GM19438 (cell line): ENCODE data around the gene RBM12.
"Not testable (repeated sequence)": the region's sequence is repeated elsewhere in the genome, so short reads cannot be mapped to it uniquely, and the experiment has no call there.

Experiments
- ATAC-seq: cut with Tn5 transposase; IDR thresholded peaks from one replicate; pipeline ENCODE4 v1.9.1; 2021; ENCODE audit warnings: low read depth; ENCODE audit not compliant: unreplicated experiment

Gene RBM12

GRCh38 chr20:35664466-35665206 is at the start of gene RBM12, which contains the start of gene CPNE1:
Gene RBM12, minus strand, starts transcription at chr20:35664900. Its CDS starts 9,578 bp downstream, at chr20:35655322.
Gene CPNE1, minus strand, starts transcription at chr20:35664900. Its CDS starts 31,977 bp downstream, at chr20:35632923.
- ATAC-seq = peak; percentile 62

DNA sequence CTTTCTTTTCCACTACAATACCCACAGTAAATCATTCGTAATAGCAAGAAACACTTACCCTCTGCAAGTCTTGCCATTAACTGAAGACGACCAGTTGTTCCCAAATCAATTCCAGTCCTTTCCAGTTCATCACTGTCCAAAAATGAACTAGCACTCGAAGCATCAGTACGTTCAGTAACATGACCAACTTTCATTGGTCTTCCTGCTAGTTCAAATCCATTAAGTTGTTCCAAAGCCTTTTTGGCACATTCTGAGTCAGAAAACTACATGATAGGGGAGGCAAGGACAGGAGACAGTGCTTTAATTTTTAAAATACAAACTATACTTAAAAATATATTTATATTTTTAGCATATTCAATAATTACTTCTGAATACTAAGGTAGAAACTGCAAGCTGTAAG is 49.4 kb upstream of the RBM12 start:
- no peak for ATAC-seq

DNA sequence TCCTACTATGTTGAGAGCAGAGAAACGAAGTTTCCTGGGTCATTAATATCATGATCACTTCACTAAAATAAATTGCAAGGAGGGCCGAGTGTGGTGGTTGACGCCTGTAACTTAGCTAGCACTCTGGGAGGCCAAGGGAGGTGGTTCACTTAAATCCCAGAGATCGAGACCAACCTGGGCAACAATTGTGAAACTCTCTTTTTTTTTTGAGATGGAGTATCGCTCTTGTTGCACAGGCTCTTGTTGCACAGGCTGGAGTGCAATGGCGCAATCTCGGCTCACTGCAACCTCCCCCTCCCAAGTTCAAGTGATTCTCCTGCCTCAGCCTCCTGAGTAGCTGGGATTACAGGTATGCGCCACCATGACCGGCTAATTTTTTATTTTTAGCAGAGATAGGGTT is 48.4 kb upstream of the RBM12 start:
- ATAC-seq = not testable (repeated sequence)

GRCh38 chr20:35711588-35712209 is 47.0 kb upstream of the RBM12 start:
- no peak for ATAC-seq

DNA sequence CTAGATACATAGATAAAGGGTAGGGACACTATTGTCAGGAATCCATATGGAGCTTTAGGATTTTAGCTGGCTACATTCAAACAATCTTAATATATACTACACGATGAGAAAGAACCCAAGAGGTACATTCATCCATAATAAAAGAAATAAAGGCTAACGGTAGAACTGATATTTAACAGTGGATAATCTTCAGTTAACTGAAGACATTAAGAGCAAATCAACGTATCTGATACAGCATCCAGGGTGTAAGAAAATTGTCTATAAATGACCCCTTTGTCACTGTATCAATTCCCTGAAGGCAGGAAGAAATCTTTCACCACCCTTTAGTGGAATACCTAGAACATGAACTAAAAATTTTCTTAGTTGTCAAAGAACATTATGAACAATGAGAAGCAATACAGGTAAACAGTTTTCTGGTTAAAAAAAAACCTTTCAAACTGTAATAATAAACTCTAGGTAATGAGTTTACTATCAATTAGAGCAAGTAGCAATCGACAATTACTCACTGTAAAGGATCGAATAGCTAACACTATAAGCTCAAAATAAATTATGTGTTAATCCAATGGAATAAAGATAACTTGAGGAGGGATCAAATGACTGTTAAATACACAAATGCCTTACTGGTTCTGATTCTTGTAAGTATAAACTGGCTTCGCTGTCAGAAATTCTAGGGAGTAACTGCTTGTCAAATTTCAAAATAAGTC is 46.3 kb upstream of the RBM12 start:
- ATAC-seq = no peak

GRCh38 chr20:35710039-35710438 is 45.3 kb upstream of the RBM12 start:
- no peak for ATAC-seq

DNA sequence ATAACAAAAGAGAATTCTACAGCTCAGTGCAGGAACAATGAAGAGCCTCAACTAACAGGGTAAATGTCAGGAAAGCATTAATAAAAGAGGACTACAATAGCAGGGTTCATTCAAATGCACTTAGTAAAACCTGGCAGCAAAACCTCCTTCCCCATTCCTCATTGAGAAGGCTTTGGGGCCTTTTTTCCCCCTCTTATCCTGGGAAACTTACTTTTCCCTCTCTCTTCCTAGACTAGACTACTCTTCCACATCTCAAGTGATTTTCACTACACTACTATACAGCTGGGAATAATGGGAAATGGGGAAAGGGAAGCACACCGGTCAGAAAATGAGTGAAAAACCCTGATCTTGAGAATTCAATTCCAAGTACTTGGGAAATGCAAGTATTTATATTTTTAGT is 44.6 kb upstream of the RBM12 start:
- no peak for ATAC-seq

- ATAC-seq = no peak
Measured at GRCh38 chr20:35708502-35708901, 43.8 kb upstream of the RBM12 start.

DNA sequence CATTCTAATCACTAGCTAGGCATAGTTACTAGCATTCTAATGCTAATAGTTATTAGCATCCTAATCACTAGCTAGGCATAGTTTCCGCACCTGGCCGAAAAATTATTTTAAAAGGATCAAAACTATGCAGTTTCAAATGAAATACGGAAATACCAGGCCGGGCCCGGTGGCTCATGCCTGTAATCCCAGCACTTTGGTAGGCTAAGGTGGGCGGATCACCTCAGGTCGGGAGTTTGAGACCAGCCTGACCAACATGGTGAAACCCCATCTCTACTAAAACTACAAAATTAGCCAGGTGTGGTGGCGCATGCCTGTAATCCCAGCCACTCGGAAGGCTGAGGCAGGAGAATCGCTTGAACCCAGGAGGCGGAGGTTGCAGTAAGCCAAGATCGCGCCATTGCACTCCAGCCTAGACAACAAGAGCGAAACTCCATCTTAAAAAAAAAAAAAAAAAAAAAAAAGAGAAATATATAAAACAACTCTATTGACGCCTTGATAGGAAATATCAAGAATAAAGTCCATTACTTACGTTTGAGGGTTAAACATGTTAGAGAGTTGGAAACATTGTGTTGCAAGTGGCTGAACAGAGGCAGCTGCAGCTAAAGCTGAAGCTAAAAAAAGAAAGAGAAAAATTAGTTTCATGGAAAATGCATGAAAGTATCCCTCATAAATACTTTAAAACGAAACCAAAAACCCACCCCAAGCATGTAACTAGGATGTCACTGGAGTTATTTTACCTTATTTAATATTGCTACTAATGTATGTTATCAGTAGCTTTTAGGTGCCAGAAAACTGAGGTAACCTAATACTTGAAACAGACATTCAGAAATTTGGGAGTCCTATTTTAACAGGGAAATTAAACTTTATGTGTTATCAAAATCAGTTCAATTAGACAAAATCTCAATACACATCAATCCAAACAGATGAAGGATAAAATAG is 42.2 kb upstream of the RBM12 start:
- ATAC-seq = not testable (repeated sequence)

DNA sequence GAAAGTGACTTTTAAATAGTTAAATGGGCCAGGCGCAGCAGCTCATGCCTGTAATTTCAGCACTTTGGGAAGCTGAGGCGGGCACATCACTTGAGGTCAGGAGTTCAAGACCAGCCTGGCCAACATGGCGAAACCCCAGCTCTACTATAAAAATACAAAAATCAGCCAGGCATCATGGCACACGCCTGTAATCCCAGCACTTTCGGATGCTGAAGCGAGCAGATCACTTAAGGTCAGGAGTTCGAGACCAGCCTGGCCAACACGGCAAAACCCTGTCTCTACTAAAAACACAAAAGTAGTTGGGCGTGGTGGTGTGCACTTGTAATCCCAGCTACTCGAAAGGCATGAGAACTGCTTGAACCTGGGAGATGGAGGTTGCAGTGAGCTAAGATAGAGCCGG is 41.2 kb upstream of the RBM12 start:
- not testable (repeated sequence) for ATAC-seq

- no peak for ATAC-seq
Measured at GRCh38 chr20:35704514-35705261, 40.0 kb upstream of the RBM12 start.

DNA sequence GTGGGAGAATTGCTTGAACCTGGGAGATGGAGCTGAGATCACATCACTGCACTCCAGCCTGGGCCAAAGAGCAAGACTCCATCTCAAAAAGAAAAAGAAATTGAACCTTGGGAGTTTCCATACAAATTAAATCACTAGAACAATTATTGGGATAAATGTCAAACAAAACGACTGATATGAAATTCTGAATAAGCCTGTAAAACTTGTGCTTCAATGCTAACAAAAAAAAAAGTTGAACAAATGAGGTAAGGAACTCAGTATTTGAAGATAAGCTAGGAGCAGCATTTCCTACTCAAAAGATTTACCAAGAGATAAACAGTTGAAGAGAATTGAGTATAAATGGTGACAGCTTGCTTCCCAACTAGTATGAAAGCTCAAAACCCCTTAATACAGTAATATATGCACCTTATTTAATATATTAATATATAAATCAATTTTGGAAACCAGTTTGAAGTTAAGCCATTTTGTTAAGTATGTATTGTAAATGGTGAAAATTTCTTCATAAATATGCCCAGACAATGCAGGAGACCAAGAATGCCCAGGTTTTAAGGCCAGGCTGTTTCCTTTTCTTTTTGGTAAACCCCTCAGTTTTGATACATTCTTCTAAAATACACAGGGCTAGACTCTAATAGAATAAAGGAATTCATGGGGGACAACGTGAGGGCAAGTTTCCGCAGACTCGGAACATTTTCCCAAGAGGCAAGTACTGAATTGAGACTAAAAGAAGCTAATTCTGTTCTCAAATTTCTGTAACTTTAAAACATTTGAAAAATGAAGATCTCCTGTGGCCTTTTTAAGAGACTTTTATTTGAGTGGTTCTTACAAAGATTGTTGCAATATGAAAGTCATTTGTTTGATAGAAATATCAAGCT is 38.4 kb upstream of the RBM12 start:
- no peak for ATAC-seq

DNA sequence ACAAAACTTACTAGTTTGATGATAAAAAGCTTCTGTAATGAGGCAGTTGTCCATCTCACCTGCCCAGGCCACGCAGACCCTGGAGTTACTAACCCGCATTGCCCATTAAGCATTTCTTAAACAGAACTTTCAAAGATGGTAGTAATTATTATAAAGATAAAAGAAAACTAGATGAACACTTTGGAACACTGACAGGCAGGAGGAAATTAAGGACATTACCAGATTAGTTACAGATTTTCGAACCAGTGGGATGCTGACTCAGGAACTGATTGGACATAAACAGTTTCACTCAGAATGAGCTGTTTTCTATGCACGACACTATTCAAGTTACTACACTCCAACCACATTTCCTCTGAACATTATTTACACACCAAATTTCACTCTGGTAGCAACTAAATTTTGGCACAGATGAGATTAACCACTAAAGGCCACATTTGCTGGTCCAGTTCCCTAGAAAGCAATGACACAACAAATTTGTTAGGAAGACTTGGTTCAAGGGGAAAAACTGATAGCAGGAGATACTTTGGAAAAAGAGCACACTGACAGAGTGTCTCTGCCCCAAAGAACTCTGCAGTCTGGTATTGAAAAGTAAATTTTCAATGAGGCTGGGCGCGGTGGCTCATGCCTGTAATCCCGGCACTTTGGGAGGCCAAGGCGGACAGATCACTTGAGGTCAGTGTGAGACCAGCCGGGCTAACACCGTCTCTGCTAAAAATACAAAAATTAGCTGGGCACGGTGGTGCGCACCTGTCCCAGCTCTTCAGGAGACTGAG is 37.5 kb upstream of the RBM12 start:
- ATAC-seq = no peak

DNA sequence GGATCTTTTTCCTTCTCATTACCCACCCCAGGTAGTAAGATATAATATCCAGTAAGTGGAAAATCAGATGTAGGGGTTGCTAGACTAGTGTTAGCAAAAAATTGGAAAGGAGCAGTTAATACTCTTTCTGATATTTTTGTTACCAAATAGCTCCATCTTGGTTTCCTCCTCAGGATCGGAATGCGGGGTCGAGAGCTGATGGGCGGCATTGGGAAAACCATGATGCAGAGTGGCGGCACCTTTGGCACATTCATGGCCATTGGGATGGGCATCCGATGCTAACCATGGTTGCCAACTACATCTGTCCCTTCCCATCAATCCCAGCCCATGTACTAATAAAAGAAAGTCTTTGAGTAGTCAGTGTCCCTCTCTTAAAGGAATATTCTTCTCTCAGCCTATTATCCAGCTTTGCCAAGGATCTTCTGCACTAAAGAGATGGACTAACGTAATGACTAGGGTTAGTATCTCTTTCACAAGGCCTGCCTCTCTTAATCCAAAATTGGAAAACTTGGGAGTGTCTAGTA is 36.0 kb upstream of the RBM12 start:
- no peak for ATAC-seq

DNA sequence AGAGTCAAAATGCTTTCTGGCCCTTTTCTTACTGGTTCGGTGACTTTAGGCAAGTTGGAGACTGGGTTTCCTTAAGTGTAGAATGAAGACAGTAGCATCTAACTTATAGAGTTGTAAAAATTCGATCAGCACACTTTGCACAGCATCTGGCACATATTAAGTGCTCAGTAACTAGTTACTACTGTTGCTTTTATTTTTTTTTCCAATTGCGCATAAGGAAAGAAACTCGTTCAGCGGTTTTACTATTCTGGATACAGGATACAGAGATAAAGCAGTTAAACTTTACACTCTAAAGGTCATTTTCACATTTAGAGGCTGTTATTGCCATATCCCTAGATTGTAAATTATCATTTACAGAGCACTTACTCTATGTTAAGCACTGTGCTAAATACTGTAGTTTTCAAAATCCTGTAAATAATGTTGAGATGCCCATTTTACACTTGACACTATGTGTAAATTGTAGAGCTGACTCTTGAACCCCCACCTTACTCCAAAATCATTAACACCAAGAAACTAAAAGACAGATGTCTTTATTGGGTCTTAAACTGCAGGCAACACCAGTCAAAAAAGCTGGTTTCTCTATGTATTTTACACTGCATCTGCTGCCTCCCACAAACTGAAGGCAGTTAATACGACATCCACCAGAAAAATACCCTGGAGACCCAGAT is 35.4 kb upstream of the RBM12 start:
- ATAC-seq = no peak

GRCh38 chr20:35699127-35699956 is 34.6 kb upstream of the RBM12 start, which contains the start of the genes NFS1 and ROMO1:
Gene NFS1, minus strand, starts transcription at chr20:35699352. Its CDS starts 64 bp downstream, at chr20:35699288.
Gene ROMO1, plus strand, starts transcription at chr20:35699405. Its CDS starts 228 bp downstream, at chr20:35699633.
- ATAC-seq = no peak
